HG03039 (cell line): ENCODE data around the gene CHTOP.

ENCODE experiments used
- ATAC-seq: cut with Tn5 transposase; IDR thresholded peaks from one replicate; pipeline ENCODE4 v1.9.1; 2021; ENCODE audit warnings: mild to moderate bottlenecking, moderate library complexity; ENCODE audit not compliant: unreplicated experiment

CHTOP gene

DNA sequence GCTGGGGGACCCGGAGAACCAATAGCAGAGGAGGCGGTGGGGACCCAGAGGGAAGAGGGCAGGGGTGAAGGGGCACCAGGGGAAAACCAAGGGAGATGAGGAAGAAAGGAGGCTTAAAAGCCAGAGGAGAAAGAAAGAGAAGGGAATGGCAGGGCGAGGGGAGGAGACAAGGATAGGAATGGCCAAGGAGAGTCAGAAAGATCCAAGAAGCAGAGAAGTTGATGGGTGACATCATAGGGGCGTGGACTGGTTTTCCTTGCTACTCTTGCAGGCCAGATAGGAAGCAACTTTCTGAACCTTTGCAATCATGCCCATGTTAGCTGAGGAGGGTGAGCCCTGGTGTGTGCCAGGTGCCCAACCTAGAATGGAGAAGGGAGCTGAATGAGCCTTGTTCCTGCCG lies 50.0 kb downstream of the CHTOP start:
- no peak for ATAC-seq

- no peak for ATAC-seq
These were observed 51.0 kb downstream of the CHTOP start for GRCh38 chr1:153684892-153685291.

DNA sequence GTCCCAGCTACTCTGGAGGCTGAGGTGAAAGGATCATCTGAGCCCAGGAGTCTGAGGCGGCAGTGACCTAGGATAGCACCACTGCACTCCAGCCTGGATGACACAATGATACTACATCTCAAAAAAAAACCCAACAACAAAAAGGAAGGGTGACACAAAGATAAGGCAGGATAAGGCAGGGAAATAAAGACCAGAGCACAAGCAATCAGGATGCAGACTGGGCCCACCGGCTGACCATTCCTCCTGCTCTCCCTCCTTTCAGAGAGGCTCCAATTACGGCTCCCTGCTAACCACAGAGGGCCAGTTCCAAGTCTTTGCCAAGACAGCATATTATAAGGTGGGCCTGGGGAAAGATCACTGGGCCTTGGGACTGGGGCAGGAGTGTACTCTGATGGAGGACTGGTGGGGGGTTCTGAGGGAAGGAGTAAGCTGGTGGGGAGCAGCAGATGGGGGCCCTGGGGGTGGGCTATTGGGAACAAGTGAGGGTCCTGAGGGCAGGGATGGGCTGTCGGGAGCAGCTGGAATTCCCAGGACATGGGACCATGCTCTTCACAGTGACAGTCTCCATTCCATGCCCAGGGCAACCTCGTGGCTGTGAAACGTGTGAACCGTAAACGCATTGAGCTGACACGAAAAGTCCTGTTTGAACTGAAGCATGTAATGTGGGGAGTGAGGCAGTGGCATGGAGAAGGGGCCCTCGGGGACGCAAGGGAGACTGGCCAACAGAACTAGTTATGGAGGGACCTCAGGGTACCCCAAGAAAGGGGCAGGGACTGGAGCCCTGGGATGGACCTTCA lies 51.9 kb downstream of the CHTOP start:
- ATAC-seq, result no peak

DNA sequence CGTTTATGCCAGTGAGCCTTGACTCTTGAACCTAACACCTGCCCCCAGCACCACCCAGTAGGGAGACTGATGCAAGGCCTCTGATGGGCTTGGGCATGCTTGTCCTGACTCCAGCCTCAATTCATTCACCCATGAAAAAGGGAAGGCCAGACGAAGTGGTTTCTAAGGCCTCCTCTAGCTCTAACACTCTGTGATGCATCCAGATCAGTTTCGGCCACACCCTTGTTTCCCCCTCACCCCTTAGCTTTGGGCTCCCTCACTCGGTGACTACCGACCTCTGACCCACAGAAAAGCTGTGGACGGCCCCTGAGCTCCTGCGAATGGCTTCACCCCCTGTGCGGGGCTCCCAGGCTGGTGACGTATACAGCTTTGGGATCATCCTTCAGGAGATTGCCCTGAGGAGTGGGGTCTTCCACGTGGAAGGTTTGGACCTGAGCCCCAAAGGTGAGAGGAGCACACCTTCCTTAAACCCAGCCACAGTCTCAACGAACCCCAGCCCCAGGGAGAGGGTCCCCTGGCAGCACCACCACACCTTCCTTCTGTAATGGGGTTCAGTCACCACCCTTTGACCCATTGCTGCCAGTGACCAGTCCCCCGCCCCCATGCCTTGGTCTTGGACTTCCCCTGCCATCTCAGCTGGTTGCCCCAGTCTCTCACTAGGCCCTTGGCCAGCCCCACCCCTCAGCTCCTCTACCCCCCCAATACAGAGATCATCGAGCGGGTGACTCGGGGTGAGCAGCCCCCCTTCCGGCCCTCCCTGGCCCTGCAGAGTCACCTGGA lies 53.7 kb downstream of the CHTOP start:
- no peak for ATAC-seq

DNA sequence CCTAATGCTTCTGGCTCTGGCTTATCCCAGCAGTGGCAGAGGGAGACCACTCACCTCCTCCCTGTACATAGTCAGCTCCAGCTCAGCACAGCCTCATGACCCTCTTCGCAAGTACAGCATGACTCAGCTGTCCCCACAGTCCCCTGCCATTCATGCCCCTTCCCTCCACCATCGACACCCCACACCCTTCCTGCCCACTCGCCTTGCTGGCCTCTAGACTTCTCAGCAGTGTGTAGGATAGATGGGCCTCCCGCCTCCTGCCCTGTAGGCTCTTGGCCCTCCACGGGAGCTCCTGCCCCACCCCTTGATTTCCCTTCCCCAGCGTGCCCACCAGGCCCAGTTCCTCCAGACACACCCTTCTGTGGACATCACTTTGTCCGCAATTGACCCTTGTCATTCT lies 54.4 kb downstream of the CHTOP start:
- ATAC-seq, result no peak

GRCh38 chr1:153688736-153689328 lies 55.0 kb downstream of the CHTOP start:
- ATAC-seq, result no peak

DNA sequence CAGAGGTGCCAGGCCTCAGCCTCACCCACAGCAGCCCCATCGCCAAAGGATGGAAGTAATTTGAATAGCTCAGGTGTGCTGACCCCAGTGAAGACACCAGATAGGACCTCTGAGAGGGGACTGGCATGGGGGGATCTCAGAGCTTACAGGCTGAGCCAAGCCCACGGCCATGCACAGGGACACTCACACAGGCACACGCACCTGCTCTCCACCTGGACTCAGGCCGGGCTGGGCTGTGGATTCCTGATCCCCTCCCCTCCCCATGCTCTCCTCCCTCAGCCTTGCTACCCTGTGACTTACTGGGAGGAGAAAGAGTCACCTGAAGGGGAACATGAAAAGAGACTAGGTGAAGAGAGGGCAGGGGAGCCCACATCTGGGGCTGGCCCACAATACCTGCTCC lies 59.6 kb downstream of the CHTOP start:
- ATAC-seq, result no peak
